HFF-Myc (cell line): Measurements from ENCODE around the gene CDH13.

ENCODE experiments used
- DNase-seq: peaks from one replicate; pipeline ENCODE4 v3.0.0-alpha.2; 2011; ENCODE audit warnings: low read depth; ENCODE audit errors: extremely low read depth
- H3K4me3 ChIP-seq: replicated peaks from 2 replicates; pipeline ENCODE4 v1.5.1; 2011; ENCODE audit warnings: low read depth, mild to moderate bottlenecking, control low read depth, low read length
- CTCF ChIP-seq: IDR thresholded peaks from 2 replicates; pipeline ENCODE4 v1.5.1; 2012; ENCODE audit warnings: mild to moderate bottlenecking, low read depth, low read length, control low read depth; ENCODE audit errors: missing control alignments

The CDH13 gene

GRCh38 chr16:83838151-83838550, 1211.4 kb downstream of the CDH13 start:
- no peak for TF ChIP-seq CTCF

DNA sequence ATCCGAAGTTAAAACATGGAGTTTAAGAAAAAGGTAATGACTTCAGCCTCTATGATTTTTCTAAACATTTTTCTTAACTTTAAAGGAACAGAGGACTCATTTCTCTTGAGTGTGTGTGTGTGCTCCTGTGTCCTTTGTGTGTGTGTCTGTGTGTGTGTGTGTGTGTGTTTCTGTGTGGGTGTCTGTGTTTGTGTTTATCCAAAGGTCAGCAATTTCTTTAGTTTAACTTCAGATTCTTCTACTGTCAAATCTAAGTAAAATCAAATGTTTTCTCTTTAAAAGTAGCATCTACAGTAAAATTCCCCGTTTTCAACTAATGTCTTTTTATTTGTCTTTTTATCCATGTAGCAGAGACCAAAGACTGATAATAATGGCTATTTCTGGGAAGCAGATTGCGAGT, 1212.8 kb downstream of the CDH13 start:
- no peak for DNase-seq
- no peak for TF ChIP-seq CTCF
- H3K4me3 ChIP-seq = no peak overlapping the region

More at GRCh38 chr16:83838151-83838550, 1211.4 kb downstream of the CDH13 start:
- no peak overlapping the region for H3K4me3 ChIP-seq
- no peak for DNase-seq

DNA sequence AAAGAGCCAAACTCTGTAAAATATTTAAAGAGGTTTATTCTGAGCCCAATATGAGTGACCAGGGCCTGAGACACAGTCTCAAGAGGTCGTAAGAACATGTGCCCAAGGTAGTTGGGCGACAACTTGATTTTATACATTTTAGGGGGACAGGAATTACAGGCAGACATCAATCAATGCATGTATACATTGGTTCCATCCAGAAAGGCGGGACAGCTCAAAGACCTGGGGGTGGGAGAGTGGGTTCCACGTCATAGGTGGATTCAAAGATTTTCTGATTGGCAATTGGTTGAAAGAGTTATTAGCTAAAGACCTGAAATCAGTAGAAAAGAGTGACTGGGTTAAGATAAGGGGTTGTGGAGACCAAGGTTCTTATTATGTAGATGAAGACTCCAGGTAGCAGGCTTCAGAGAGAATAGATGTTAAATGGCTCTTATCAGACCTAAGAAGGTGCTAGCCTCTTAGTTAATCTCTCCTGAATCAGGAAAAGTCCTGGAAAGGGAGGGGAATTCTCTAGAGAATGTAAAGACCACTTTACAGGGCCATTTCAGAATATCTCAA, 1213.4 kb downstream of the CDH13 start:
- DNase-seq = no peak
- TF ChIP-seq CTCF = no peak
- no peak overlapping the region for H3K4me3 ChIP-seq

DNA sequence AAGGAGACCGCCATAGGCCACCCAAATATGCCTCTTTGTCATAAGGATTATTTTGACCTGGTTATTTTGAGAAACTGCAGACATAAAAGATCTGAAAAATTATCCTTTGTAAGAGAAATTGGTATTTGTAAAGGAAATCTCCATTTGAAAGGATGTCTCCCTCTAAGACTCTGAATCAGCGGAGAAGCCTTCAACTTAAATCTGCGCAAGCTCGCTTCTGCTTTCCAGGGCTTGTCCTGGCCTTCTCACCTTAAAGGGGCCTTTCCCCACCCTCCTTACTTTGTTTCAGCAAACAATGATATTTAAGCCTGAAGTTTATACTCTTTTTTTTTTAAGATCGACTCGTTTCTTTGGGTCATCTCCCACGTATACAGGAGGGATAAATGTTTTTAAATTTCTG, 1215.5 kb downstream of the CDH13 start:
- no peak overlapping the region for H3K4me3 ChIP-seq
- no peak for DNase-seq
- no peak for TF ChIP-seq CTCF

DNA sequence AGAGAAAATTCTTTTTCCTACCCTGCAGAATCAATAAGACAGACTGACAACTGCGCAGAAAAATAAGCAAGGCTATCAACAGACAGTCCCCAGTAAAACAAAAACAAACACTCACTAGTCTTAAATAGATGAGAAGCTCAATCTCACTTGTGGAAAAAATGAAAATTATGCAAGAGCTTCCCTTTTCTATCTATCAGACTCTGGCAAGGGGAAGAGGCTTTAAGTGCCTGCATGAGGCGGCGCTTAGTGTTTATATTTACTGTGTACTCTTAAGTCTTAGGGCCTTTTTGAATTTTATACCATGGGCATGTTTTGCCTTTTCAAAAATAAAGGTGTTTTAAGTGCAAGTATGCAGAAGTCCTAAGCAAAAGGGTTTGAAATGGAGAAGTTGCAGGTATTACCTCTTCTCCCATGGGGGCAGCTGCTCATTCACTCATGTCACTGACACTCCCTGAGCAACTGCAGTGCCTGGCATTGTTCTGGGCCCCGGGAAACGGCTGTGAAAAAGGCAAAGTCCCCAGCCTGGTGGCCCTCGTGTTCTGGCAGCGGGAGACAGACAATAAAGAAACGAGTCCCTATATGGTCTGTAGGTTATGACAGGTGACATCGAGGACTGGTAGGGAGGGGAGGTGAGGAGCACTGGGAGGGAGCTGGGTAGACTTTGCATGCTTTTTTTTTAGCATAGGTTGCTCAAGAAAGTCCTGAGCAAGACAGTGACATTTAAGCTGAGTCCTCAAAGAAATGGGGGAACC, 1216.2 kb downstream of the CDH13 start:
- no peak for TF ChIP-seq CTCF
- DNase-seq = no peak
- no peak overlapping the region for H3K4me3 ChIP-seq

DNA sequence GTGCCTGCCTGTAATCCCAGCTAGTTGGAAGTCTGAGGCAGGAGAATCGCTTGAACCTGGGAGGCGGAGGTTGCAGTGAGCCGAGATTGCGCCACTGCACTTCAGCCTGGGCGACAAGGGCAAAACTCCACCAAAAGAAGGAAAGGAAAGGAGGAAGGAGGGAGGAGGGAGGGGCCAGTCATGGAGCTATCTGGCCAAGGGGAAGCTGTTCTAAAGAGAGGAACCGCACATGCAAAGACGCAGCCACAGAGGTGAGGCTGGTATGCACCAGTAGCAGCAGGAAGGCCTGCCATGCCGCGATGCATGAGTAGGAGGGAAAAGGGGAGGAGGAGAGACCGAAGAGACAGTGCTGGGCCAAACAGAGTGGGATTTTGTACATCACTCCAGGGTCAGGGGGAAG, 1216.9 kb downstream of the CDH13 start:
- TF ChIP-seq CTCF = no peak
- no peak for DNase-seq
- H3K4me3 ChIP-seq = no peak overlapping the region

GRCh38 chr16:83845263-83845662, 1218.5 kb downstream of the CDH13 start:
- TF ChIP-seq CTCF = no peak
- DNase-seq = no peak
- no peak overlapping the region for H3K4me3 ChIP-seq
